ENCODE measurements around the gene IFI35. TPM values are rescaled to one million over a fixed set of nuclear protein-coding genes. Genes with fewer than 3 reads are reported as not detected.

IFI35 gene
- total and polyA plus RNA-seq, 9 of the 15 experiments (the other 6 are each of a cell fraction or from before 2014, with no cell fraction given): 4.4 to 13.1 (median 10.2) TPM

GRCh38 chr17:43011728-43012472 lies 5.3 kb downstream of the IFI35 start (continued):
- TF ChIP-seq, protein P1, sequence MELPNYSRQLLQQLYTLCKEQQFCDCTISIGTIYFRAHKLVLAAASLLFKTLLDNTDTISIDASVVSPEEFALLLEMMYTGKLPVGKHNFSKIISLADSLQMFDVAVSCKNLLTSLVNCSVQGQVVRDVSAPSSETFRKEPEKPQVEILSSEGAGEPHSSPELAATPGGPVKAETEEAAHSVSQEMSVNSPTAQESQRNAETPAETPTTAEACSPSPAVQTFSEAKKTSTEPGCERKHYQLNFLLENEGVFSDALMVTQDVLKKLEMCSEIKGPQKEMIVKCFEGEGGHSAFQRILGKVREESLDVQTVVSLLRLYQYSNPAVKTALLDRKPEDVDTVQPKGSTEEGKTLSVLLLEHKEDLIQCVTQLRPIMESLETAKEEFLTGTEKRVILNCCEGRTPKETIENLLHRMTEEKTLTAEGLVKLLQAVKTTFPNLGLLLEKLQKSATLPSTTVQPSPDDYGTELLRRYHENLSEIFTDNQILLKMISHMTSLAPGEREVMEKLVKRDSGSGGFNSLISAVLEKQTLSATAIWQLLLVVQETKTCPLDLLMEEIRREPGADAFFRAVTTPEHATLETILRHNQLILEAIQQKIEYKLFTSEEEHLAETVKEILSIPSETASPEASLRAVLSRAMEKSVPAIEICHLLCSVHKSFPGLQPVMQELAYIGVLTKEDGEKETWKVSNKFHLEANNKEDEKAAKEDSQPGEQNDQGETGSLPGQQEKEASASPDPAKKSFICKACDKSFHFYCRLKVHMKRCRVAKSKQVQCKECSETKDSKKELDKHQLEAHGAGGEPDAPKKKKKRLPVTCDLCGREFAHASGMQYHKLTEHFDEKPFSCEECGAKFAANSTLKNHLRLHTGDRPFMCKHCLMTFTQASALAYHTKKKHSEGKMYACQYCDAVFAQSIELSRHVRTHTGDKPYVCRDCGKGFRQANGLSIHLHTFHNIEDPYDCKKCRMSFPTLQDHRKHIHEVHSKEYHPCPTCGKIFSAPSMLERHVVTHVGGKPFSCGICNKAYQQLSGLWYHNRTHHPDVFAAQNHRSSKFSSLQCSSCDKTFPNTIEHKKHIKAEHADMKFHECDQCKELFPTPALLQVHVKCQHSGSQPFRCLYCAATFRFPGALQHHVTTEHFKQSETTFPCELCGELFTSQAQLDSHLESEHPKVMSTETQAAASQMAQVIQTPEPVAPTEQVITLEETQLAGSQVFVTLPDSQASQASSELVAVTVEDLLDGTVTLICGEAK (IDR thresholded peaks at IDR 0.05): no peak
- TF ChIP-seq, protein P1 (CRISPR knock-in tag; IDR thresholded peaks at IDR 0.05): no peak
- TF ChIP-seq ILK (tag; IDR thresholded peaks at IDR 0.05; ENCODE audit: borderline replicate concordance, low read depth) (no peak), RAD51 (IDR thresholded peaks at IDR 0.05; ENCODE audit: borderline replicate concordance, low read depth) (peak; percentile 52; the same call in 1 of the 2 replicates), ETV5 (CRISPR knock-in tag; IDR thresholded peaks at IDR 0.05; ENCODE audit: low read depth) (no peak), TEAD1 (CRISPR knock-in tag; IDR thresholded peaks at IDR 0.05) (0 out of 4 replicates have a peak, but pooled peaks of 1 of the 2 experiments have one; percentile 47), ZNF696 (CRISPR knock-in tag; conservative IDR thresholded peaks at IDR 0.05) (no peak), MTF1 (CRISPR knock-in tag; IDR thresholded peaks at IDR 0.05; ENCODE audit: borderline replicate concordance) (no peak), FOS (IDR thresholded peaks at IDR 0.05; ENCODE audit: extremely low read depth, insufficient read length) (no peak), IRF2 (CRISPR knock-in tag; IDR thresholded peaks at IDR 0.05) (no peak), GMEB1 (CRISPR knock-in tag; IDR thresholded peaks at IDR 0.05) (0 out of 2 replicates have a peak, but pooled peaks have one; percentile 9), ZNF507 (tag; conservative IDR thresholded peaks at IDR 0.05) (no peak), FIP1L1 (IDR thresholded peaks at IDR 0.05; ENCODE audit: low read depth, low read length, poor library complexity, severe bottlenecking) (no peak), CHCHD3 (CRISPR knock-in tag; IDR thresholded peaks at IDR 0.05) (no peak)
- TF ChIP-seq, protein P2, sequence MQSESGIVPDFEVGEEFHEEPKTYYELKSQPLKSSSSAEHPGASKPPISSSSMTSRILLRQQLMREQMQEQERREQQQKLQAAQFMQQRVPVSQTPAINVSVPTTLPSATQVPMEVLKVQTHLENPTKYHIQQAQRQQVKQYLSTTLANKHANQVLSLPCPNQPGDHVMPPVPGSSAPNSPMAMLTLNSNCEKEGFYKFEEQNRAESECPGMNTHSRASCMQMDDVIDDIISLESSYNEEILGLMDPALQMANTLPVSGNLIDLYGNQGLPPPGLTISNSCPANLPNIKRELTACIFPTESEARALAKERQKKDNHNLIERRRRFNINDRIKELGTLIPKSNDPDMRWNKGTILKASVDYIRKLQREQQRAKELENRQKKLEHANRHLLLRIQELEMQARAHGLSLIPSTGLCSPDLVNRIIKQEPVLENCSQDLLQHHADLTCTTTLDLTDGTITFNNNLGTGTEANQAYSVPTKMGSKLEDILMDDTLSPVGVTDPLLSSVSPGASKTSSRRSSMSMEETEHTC (IDR thresholded peaks at IDR 0.05): peak; percentile 27; the same call in 1 of the 2 replicates
